ENCODE measurements around the gene RPF1.
A peak's percentile ranks its signal among the peaks of the same experiment; 100 is the strongest.
"Not testable (repeated sequence)": the region's sequence is repeated elsewhere in the genome, so short reads cannot be mapped to it uniquely, and the experiment has no call there.

Gene RPF1

GRCh38 chr1:84493747-84494146 is 14.7 kb downstream of the RPF1 start:
- no peak for DNase-seq

GRCh38 chr1:84496498-84496897 is 17.4 kb downstream of the RPF1 start:
- DNase-seq: no peak

- no peak for DNase-seq
Measured at GRCh38 chr1:84497631-84498275, 18.7 kb downstream of the RPF1 start.

- DNase-seq: no peak
Measured at GRCh38 chr1:84502927-84503326, 23.9 kb downstream of the RPF1 start.

- DNase-seq: no peak
Measured at GRCh38 chr1:84504580-84505492, 25.8 kb downstream of the RPF1 start.

- DNase-seq: no peak
Measured at GRCh38 chr1:84505493-84506001, 26.5 kb downstream of the RPF1 start.

GRCh38 chr1:84506002-84506728 is 27.1 kb downstream of the RPF1 start, which contains the start of the genes GNG5 and SPATA1:
TSS of gene GNG5 (minus strand) at chr1:84506581. CDS start at chr1:84506091, 490 bp downstream.
TSS of gene SPATA1 (plus strand) at chr1:84506386. CDS start at chr1:84516360, 9,974 bp downstream.
- peak; percentile 97 for DNase-seq

GRCh38 chr1:84506729-84507453 is 27.8 kb downstream of the RPF1 start:
- DNase-seq: no peak

- DNase-seq: not testable (repeated sequence)
Measured at GRCh38 chr1:84507887-84508286, 28.8 kb downstream of the RPF1 start.

GRCh38 chr1:84508510-84508909 is 29.4 kb downstream of the RPF1 start:
- DNase-seq: no peak

GRCh38 chr1:84509029-84509428 is 30.0 kb downstream of the RPF1 start:
- DNase-seq: no peak

- no peak for DNase-seq
Measured at GRCh38 chr1:84510165-84510564, 31.1 kb downstream of the RPF1 start.

- no peak for DNase-seq
Measured at GRCh38 chr1:84510668-84511067, 31.6 kb downstream of the RPF1 start.

- DNase-seq: no peak
Measured at GRCh38 chr1:84524590-84524989, 45.5 kb downstream of the RPF1 start.

GRCh38 chr1:84525779-84526178 is 46.7 kb downstream of the RPF1 start:
- no peak for DNase-seq

GRCh38 chr1:84538599-84538998 is 59.5 kb downstream of the RPF1 start:
- no peak for DNase-seq

GRCh38 chr1:84539972-84540371 is 60.9 kb downstream of the RPF1 start:
- no peak for DNase-seq

- DNase-seq: no peak
Measured at GRCh38 chr1:84540759-84541158, 61.7 kb downstream of the RPF1 start.

GRCh38 chr1:84541679-84542078 is 62.6 kb downstream of the RPF1 start:
- no peak for DNase-seq
